Measurements from ENCODE around the gene FGF19.

The FGF19 gene

GRCh38 chr11:69734367-69734766, 30.5 kb upstream of the FGF19 start:
- H3K9ac ChIP-seq (ENCODE audit: low read depth, low read length), result no peak overlapping the region
- H3K4me3 ChIP-seq (ENCODE audit: low read depth, low read length), result no peak overlapping the region
- no peaks in the 10 kb centered on the region for H3K9me3 ChIP-seq (ENCODE audit: control insufficient read depth, insufficient read depth, low read length)
- peaks cover 2% of the 10 kb centered on the region; the same call in 1 of the 2 replicates for H3K4me1 ChIP-seq (ENCODE audit: control insufficient read depth, insufficient read depth, low read length)
- no peaks in the 10 kb centered on the region for H3K27me3 ChIP-seq (ENCODE audit: control insufficient read depth, insufficient read depth, low read length)
- H3K36me3 ChIP-seq (ENCODE audit: control insufficient read depth, insufficient read depth, low read length), result no peaks in the 10 kb centered on the region
- no peak overlapping the region for H3K27ac ChIP-seq (ENCODE audit: low read depth, low read length)

GRCh38 chr11:69732910-69733309, 29.1 kb upstream of the FGF19 start:
- Histone ChIP-seq H3K9ac (ENCODE audit: low read depth, low read length) (no peak overlapping the region), H3K27me3 (ENCODE audit: control insufficient read depth, insufficient read depth, low read length) (no peaks in the 10 kb centered on the region), H3K9me3 (ENCODE audit: control insufficient read depth, insufficient read depth, low read length) (no peaks in the 10 kb centered on the region), H3K36me3 (ENCODE audit: control insufficient read depth, insufficient read depth, low read length) (no peaks in the 10 kb centered on the region), H3K4me1 (ENCODE audit: control insufficient read depth, insufficient read depth, low read length) (peaks cover 2% of the 10 kb centered on the region; the same call in 1 of the 2 replicates), H3K4me3 (ENCODE audit: low read depth, low read length) (no peak overlapping the region), H3K27ac (ENCODE audit: low read depth, low read length) (no peak overlapping the region)

- Histone ChIP-seq H3K4me1 (ENCODE audit: control insufficient read depth, insufficient read depth, low read length) (peaks cover 2% of the 10 kb centered on the region; the same call in 1 of the 2 replicates), H3K9me3 (ENCODE audit: control insufficient read depth, insufficient read depth, low read length) (no peaks in the 10 kb centered on the region), H3K4me3 (ENCODE audit: low read depth, low read length) (no peak overlapping the region), H3K36me3 (ENCODE audit: control insufficient read depth, insufficient read depth, low read length) (no peaks in the 10 kb centered on the region), H3K9ac (ENCODE audit: low read depth, low read length) (no peak overlapping the region), H3K27ac (ENCODE audit: low read depth, low read length) (no peak overlapping the region), H3K27me3 (ENCODE audit: control insufficient read depth, insufficient read depth, low read length) (no peaks in the 10 kb centered on the region)
Measured at GRCh38 chr11:69731110-69731509, 27.3 kb upstream of the FGF19 start.

GRCh38 chr11:69730500-69730899, 26.7 kb upstream of the FGF19 start:
- no peaks in the 10 kb centered on the region for H3K9me3 ChIP-seq (ENCODE audit: control insufficient read depth, insufficient read depth, low read length)
- H3K27me3 ChIP-seq (ENCODE audit: control insufficient read depth, insufficient read depth, low read length), result no peaks in the 10 kb centered on the region
- peaks cover 2% of the 10 kb centered on the region; the same call in 1 of the 2 replicates for H3K4me1 ChIP-seq (ENCODE audit: control insufficient read depth, insufficient read depth, low read length)
- no peak overlapping the region for H3K4me3 ChIP-seq (ENCODE audit: low read depth, low read length)
- H3K36me3 ChIP-seq (ENCODE audit: control insufficient read depth, insufficient read depth, low read length), result no peaks in the 10 kb centered on the region
- H3K9ac ChIP-seq (ENCODE audit: low read depth, low read length), result no peak overlapping the region
- H3K27ac ChIP-seq (ENCODE audit: low read depth, low read length), result no peak overlapping the region

- Histone ChIP-seq H3K27me3 (ENCODE audit: control insufficient read depth, insufficient read depth, low read length) (no peaks in the 10 kb centered on the region), H3K36me3 (ENCODE audit: control insufficient read depth, insufficient read depth, low read length) (no peaks in the 10 kb centered on the region), H3K9ac (ENCODE audit: low read depth, low read length) (no peak overlapping the region), H3K27ac (ENCODE audit: low read depth, low read length) (no peak overlapping the region), H3K4me1 (ENCODE audit: control insufficient read depth, insufficient read depth, low read length) (peaks cover 2% of the 10 kb centered on the region; the same call in 1 of the 2 replicates), H3K9me3 (ENCODE audit: control insufficient read depth, insufficient read depth, low read length) (no peaks in the 10 kb centered on the region), H3K4me3 (ENCODE audit: low read depth, low read length) (no peak overlapping the region)
Measured at GRCh38 chr11:69729252-69729651, 25.4 kb upstream of the FGF19 start.

- Histone ChIP-seq H3K9ac (ENCODE audit: low read depth, low read length) (no peak overlapping the region), H3K27me3 (ENCODE audit: control insufficient read depth, insufficient read depth, low read length) (no peaks in the 10 kb centered on the region), H3K9me3 (ENCODE audit: control insufficient read depth, insufficient read depth, low read length) (no peaks in the 10 kb centered on the region), H3K4me1 (ENCODE audit: control insufficient read depth, insufficient read depth, low read length) (no peaks in the 10 kb centered on the region; the same call in 1 of the 2 replicates), H3K4me3 (ENCODE audit: low read depth, low read length) (no peak overlapping the region), H3K27ac (ENCODE audit: low read depth, low read length) (no peak overlapping the region), H3K36me3 (ENCODE audit: control insufficient read depth, insufficient read depth, low read length) (no peaks in the 10 kb centered on the region)
Measured at GRCh38 chr11:69727266-69727665, 23.4 kb upstream of the FGF19 start.

GRCh38 chr11:69726481-69726880, 22.7 kb upstream of the FGF19 start:
- H3K4me1 ChIP-seq (ENCODE audit: control insufficient read depth, insufficient read depth, low read length), result no peaks in the 10 kb centered on the region
- no peak overlapping the region for H3K4me3 ChIP-seq (ENCODE audit: low read depth, low read length)
- no peaks in the 10 kb centered on the region for H3K9me3 ChIP-seq (ENCODE audit: control insufficient read depth, insufficient read depth, low read length)
- H3K27ac ChIP-seq (ENCODE audit: low read depth, low read length), result no peak overlapping the region
- no peaks in the 10 kb centered on the region for H3K27me3 ChIP-seq (ENCODE audit: control insufficient read depth, insufficient read depth, low read length)
- no peak overlapping the region for H3K9ac ChIP-seq (ENCODE audit: low read depth, low read length)
- H3K36me3 ChIP-seq (ENCODE audit: control insufficient read depth, insufficient read depth, low read length), result no peaks in the 10 kb centered on the region

- Histone ChIP-seq H3K4me1 (ENCODE audit: control insufficient read depth, insufficient read depth, low read length) (no peaks in the 10 kb centered on the region), H3K27ac (ENCODE audit: low read depth, low read length) (no peak overlapping the region), H3K9me3 (ENCODE audit: control insufficient read depth, insufficient read depth, low read length) (no peaks in the 10 kb centered on the region), H3K9ac (ENCODE audit: low read depth, low read length) (no peak overlapping the region), H3K27me3 (ENCODE audit: control insufficient read depth, insufficient read depth, low read length) (no peaks in the 10 kb centered on the region), H3K36me3 (ENCODE audit: control insufficient read depth, insufficient read depth, low read length) (no peaks in the 10 kb centered on the region), H3K4me3 (ENCODE audit: low read depth, low read length) (no peak overlapping the region)
Measured at GRCh38 chr11:69726019-69726418, 22.2 kb upstream of the FGF19 start.

- Histone ChIP-seq H3K27me3 (ENCODE audit: control insufficient read depth, insufficient read depth, low read length) (peaks cover 24% of the 10 kb centered on the region), H3K9me3 (ENCODE audit: control insufficient read depth, insufficient read depth, low read length) (no peaks in the 10 kb centered on the region), H3K27ac (ENCODE audit: low read depth, low read length) (no peak overlapping the region), H3K4me1 (ENCODE audit: control insufficient read depth, insufficient read depth, low read length) (peaks cover 2% of the 10 kb centered on the region), H3K4me3 (ENCODE audit: low read depth, low read length) (no peak overlapping the region), H3K9ac (ENCODE audit: low read depth, low read length) (no peak overlapping the region), H3K36me3 (ENCODE audit: control insufficient read depth, insufficient read depth, low read length) (no peaks in the 10 kb centered on the region)
Measured at GRCh38 chr11:69721745-69722144, 17.9 kb upstream of the FGF19 start.

- no peaks in the 10 kb centered on the region for H3K36me3 ChIP-seq (ENCODE audit: control insufficient read depth, insufficient read depth, low read length)
- no peak overlapping the region for H3K4me3 ChIP-seq (ENCODE audit: low read depth, low read length)
- H3K4me1 ChIP-seq (ENCODE audit: control insufficient read depth, insufficient read depth, low read length), result peaks cover 2% of the 10 kb centered on the region
- peaks cover 24% of the 10 kb centered on the region for H3K27me3 ChIP-seq (ENCODE audit: control insufficient read depth, insufficient read depth, low read length)
- no peak overlapping the region for H3K9ac ChIP-seq (ENCODE audit: low read depth, low read length)
- no peaks in the 10 kb centered on the region for H3K9me3 ChIP-seq (ENCODE audit: control insufficient read depth, insufficient read depth, low read length)
- no peak overlapping the region for H3K27ac ChIP-seq (ENCODE audit: low read depth, low read length)
Measured at GRCh38 chr11:69721106-69721505, 17.3 kb upstream of the FGF19 start.

- Histone ChIP-seq H3K9me3 (ENCODE audit: control insufficient read depth, insufficient read depth, low read length) (no peaks in the 10 kb centered on the region), H3K27me3 (ENCODE audit: control insufficient read depth, insufficient read depth, low read length) (peaks cover 24% of the 10 kb centered on the region), H3K27ac (ENCODE audit: low read depth, low read length) (no peak overlapping the region), H3K4me3 (ENCODE audit: low read depth, low read length) (no peak overlapping the region), H3K36me3 (ENCODE audit: control insufficient read depth, insufficient read depth, low read length) (no peaks in the 10 kb centered on the region), H3K4me1 (ENCODE audit: control insufficient read depth, insufficient read depth, low read length) (peaks cover 2% of the 10 kb centered on the region), H3K9ac (ENCODE audit: low read depth, low read length) (no peak overlapping the region)
Measured at GRCh38 chr11:69718912-69719311, 15.1 kb upstream of the FGF19 start.

- Histone ChIP-seq H3K27me3 (ENCODE audit: control insufficient read depth, insufficient read depth, low read length) (peaks cover 24% of the 10 kb centered on the region), H3K4me1 (ENCODE audit: control insufficient read depth, insufficient read depth, low read length) (peaks cover 2% of the 10 kb centered on the region), H3K27ac (ENCODE audit: low read depth, low read length) (no peak overlapping the region), H3K4me3 (ENCODE audit: low read depth, low read length) (no peak overlapping the region), H3K9me3 (ENCODE audit: control insufficient read depth, insufficient read depth, low read length) (no peaks in the 10 kb centered on the region), H3K9ac (ENCODE audit: low read depth, low read length) (no peak overlapping the region), H3K36me3 (ENCODE audit: control insufficient read depth, insufficient read depth, low read length) (no peaks in the 10 kb centered on the region)
Measured at GRCh38 chr11:69718147-69718546, 14.3 kb upstream of the FGF19 start.

Measured in HUES48 (cell line).